Uterus (tissue), 2 donors: ENCODE results near the gene FARS2.

ENCODE experiments used
- CTCF ChIP-seq, 4 experiments: fragments of 200-600 bp in 2 of 4; fragments of 450-650 bp in 2 of 4; sonication (generic) in 2 of 4; IDR thresholded peaks; one replicate each; pipeline ENCODE4 v1.5.1; 2016 to 2019; ENCODE audit warnings: antibody characterized with exemption in 4 of 4, mild to moderate bottlenecking in 2 of 4, moderate library complexity in 1 of 4
- POLR2A ChIP-seq, 2 donors: fragments of 450-650 bp; IDR thresholded peaks; one replicate each; pipeline ENCODE4 v1.6.1; 2016; ENCODE audit warnings: antibody characterized with exemption in 2 of 2, mild to moderate bottlenecking in 1 of 2, moderate library complexity in 1 of 2

GRCh38 chr6:5744497-5744896 lies 483.2 kb downstream of the FARS2 start:
- TF ChIP-seq CTCF (IDR thresholded peaks at IDR 0.05), result no peak
- no peak for TF ChIP-seq POLR2A (IDR thresholded peaks at IDR 0.05)
